Neutrophil (primary cell): ENCODE measurements around the gene SIT1.

ENCODE experiments used
- H3K27ac ChIP-seq: fragments of 200-600 bp; sonication (generic); 2 replicates; pipeline ENCODE4 v1.5.1; 2016; ENCODE audit warnings: mild to moderate bottlenecking, moderate library complexity
- H3K27me3 ChIP-seq: fragments of 200-600 bp; sonication (generic); 2 replicates; pipeline ENCODE4 v1.6.0; 2016; ENCODE audit warnings: mild to moderate bottlenecking
- H3K36me3 ChIP-seq: fragments of 200-600 bp; sonication (generic); 2 replicates; pipeline ENCODE4 v1.5.1; 2017
- H3K4me1 ChIP-seq, 2 experiments: fragments of 200-600 bp in 1 of 2; sonication (generic) in 1 of 2; 1 replicate in 1 of 2; 2 replicates in 1 of 2; pipeline versions ENCODE4 v1.5.1 to v1.6.1; 2013 to 2016; ENCODE audit warnings: low read depth in 1 of 2, low read length in 1 of 2, mild to moderate bottlenecking in 1 of 2, moderate library complexity in 1 of 2; ENCODE audit not compliant: control insufficient read depth in 1 of 2, insufficient read depth in 1 of 2
- H3K4me3 ChIP-seq, 2 experiments: fragments of 200-600 bp in 1 of 2; sonication (generic) in 1 of 2; 1 replicate in 1 of 2; 2 replicates in 1 of 2; pipeline ENCODE4 v1.5.1; 2013 to 2016; ENCODE audit warnings: low read depth in 1 of 2, low read length in 1 of 2, mild to moderate bottlenecking in 1 of 2, moderate library complexity in 1 of 2
- H3K9me3 ChIP-seq: fragments of 200-600 bp; sonication (generic); 2 replicates; pipeline ENCODE4 v1.5.1; 2016
- CTCF ChIP-seq: fragments of 200-600 bp; sonication (generic); IDR thresholded peaks from 2 replicates; pipeline ENCODE4 v1.5.1; 2016; ENCODE audit warnings: antibody characterized with exemption

SIT1 gene

DNA sequence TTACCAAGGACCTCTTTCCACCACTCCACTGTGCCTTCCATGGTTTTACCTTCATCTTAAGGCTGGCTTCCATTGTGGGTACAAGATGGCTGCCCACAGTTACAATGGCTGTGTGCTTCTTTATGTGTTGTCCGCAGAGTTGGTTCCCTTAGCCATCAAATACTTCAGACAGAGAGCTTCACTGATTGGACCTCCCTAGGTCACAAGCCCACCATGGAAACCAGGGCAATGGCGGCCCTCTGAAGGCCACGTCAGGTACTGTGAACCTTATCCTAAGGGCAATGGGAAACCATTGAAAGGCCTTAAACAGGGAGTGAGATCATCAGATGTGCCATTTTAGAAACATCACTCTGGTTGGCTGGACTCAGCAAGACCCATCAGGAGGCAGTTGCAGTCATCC, 17.2 kb upstream of the SIT1 start:
- H3K4me1 ChIP-seq: peaks cover 22 to 25% of the 10 kb centered on the region in 2 experiments
- H3K4me3 ChIP-seq: no peak overlapping the region

DNA sequence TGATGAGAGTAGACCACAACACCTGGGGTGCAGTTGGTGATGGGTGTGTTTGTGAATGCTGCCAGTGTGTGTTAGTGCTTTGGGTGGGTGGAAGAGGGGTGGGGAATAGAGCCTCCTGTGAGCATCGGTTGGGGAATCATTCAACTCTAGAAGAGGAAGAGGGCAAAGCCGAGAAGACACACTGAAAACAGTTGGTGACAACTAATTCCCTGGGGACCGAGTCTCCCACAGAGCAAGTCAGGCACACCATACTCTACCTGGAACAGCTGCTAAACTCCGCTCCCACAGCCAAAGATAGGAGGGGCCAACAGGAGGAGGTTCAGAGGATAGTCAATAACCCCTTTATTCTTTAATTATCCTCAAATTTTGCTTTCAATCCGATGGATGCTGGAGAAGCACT, 15.8 kb upstream of the SIT1 start:
- Histone ChIP-seq H3K27me3 (no peaks in the 10 kb centered on the region), H3K9me3 (no peaks in the 10 kb centered on the region), H3K36me3 (no peaks in the 10 kb centered on the region), H3K27ac (no peak overlapping the region), H3K4me3 (no peak overlapping the region), H3K4me1 (peaks cover 22 to 25% of the 10 kb centered on the region in 2 experiments)
- no peak for TF ChIP-seq CTCF

More for the DNA sequence above, 17.2 kb upstream of the SIT1 start:
- H3K27me3 ChIP-seq: peaks cover 1% of the 10 kb centered on the region
- H3K9me3 ChIP-seq: no peaks in the 10 kb centered on the region
- no peak for TF ChIP-seq CTCF
- no peak overlapping the region for H3K27ac ChIP-seq
- H3K36me3 ChIP-seq: no peaks in the 10 kb centered on the region

GRCh38 chr9:35666045-35666444, 15.3 kb upstream of the SIT1 start:
- no peak for TF ChIP-seq CTCF
- Histone ChIP-seq H3K4me1 (peaks cover 22 to 25% of the 10 kb centered on the region in 2 experiments), H3K4me3 (no peak overlapping the region), H3K9me3 (no peaks in the 10 kb centered on the region), H3K27me3 (no peaks in the 10 kb centered on the region), H3K36me3 (no peaks in the 10 kb centered on the region), H3K27ac (no peak overlapping the region)

DNA sequence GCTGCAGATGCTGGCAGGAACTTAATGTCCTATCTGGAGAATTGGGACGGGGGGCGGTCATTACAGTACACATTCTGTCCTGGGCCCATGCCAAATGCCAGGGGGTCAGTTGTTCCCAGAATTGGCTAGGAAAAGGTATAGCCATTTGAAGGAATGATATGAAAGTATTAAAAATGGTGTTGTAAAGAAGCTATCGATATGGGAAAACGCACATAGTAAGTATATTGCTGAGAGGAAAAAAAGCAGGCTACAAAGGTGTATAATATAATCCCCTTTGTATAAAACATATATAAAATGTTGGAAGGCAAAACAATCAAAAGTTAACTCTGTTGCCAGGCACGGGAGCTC, 14.7 kb upstream of the SIT1 start:
- no peaks in the 10 kb centered on the region for H3K27me3 ChIP-seq
- H3K27ac ChIP-seq: no peak overlapping the region
- peaks cover 22 to 25% of the 10 kb centered on the region in 2 experiments for H3K4me1 ChIP-seq

GRCh38 chr9:35664531-35665470, 14.1 kb upstream of the SIT1 start, which contains the start of gene ARHGEF39:
Gene ARHGEF39, minus strand, starts transcription at chr9:35665195. Its CDS starts 26 bp downstream, at chr9:35665169.
- H3K27ac ChIP-seq: peak within 1 kb of the TSS; percentile 14
- H3K9me3 ChIP-seq: no peaks in the 10 kb centered on the region
- peak within 1 kb of the TSS; percentile 63 to 77 for H3K4me3 ChIP-seq
- peaks cover 22 to 25% of the 10 kb centered on the region in 2 experiments for H3K4me1 ChIP-seq
- no peaks in the 10 kb centered on the region for H3K27me3 ChIP-seq
- TF ChIP-seq CTCF: peak; percentile 28
- no peaks in the 10 kb centered on the region for H3K36me3 ChIP-seq

More for the DNA sequence above, 14.7 kb upstream of the SIT1 start:
- Histone ChIP-seq H3K4me3 (peak overlapping the region; percentile 63 to 77), H3K36me3 (no peaks in the 10 kb centered on the region), H3K9me3 (no peaks in the 10 kb centered on the region)
- no peak for TF ChIP-seq CTCF
